SK-N-SH (cell line): Measurements from ENCODE around the gene TEX30.

Source experiments
- FOSL2 ChIP-seq: IDR thresholded peaks from 2 replicates; pipeline ENCODE4 v1.4.0; 2012; ENCODE audit warnings: low read depth, mild to moderate bottlenecking, moderate library complexity, borderline replicate concordance
- RFX5 ChIP-seq: IDR thresholded peaks from 2 replicates; pipeline ENCODE4 v1.6.1; 2012; ENCODE audit warnings: mild to moderate bottlenecking, improper control_type of control experiment, low read length
- YY1 ChIP-seq: IDR thresholded peaks from 2 replicates; pipeline ENCODE4 v1.4.0; 2012; ENCODE audit warnings: low read depth, mild to moderate bottlenecking

- TF ChIP-seq RFX5 (no peak), FOSL2 (0 out of 2 replicates have a peak, but pooled peaks have one; percentile 7), YY1 (no peak)
Observed at GRCh38 chr13:102816708-102817107, 43.1 kb upstream of the TEX30 start.
